ENCODE measurements around the gene WDR91.

The WDR91 gene

GRCh38 chr7:135211179-135211945, at the start of gene WDR91:
Gene WDR91, minus strand, starts transcription at chr7:135211526. Its CDS starts 24 bp downstream, at chr7:135211502.
- peak; percentile 99 for DNase-seq (ENCODE audit: low spot score)
- no peak for FAIRE-seq

DNA sequence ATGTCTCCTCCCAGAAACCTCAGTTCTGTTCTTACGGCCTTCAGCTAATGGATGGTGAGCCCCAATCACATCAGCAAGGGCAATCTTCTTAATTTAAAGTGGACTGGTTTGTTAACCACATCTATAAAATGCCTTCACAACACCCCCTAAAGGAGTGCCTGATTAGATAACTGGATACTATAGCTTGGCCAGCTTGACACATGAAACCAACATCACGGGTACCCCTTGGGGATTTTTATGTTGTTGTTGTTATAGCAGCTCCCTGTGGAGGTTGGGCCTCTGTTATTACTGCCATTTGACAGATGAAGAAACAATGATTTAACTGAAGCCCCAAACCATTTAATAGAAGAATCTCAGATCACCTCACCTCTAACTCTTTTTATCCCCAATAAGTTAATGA, 49.1 kb upstream of the WDR91 start:
- DNase-seq (ENCODE audit: low spot score) (no peak), FAIRE-seq (no peak)

- FAIRE-seq (no peak), DNase-seq (ENCODE audit: low spot score) (no peak)
These were observed 48.4 kb upstream of the WDR91 start for GRCh38 chr7:135259702-135260101.

DNA sequence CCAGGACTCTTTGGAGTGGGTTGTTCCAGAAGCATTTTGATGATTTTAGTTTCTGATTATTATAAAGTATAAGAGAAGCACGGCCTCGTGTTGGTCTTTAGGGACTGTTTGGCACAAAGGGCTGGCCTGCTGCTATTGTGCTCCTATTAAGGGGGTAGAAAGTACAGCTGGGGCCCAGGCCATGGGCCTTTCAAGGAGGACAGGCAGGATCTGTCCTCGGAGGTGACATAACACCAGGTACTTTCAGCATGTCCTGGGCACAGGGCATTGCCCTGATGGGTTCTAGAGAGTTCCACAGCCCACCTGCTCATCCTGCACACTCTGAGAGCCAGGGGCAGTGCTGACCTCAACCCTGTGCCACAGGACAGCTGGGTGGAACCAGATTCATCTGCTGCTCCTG, 47.3 kb upstream of the WDR91 start:
- DNase-seq (ENCODE audit: low spot score): no peak
- no peak for FAIRE-seq

- FAIRE-seq: no peak
- no peak for DNase-seq (ENCODE audit: low spot score)
These were observed 46.5 kb upstream of the WDR91 start for GRCh38 chr7:135257790-135258189.

DNA sequence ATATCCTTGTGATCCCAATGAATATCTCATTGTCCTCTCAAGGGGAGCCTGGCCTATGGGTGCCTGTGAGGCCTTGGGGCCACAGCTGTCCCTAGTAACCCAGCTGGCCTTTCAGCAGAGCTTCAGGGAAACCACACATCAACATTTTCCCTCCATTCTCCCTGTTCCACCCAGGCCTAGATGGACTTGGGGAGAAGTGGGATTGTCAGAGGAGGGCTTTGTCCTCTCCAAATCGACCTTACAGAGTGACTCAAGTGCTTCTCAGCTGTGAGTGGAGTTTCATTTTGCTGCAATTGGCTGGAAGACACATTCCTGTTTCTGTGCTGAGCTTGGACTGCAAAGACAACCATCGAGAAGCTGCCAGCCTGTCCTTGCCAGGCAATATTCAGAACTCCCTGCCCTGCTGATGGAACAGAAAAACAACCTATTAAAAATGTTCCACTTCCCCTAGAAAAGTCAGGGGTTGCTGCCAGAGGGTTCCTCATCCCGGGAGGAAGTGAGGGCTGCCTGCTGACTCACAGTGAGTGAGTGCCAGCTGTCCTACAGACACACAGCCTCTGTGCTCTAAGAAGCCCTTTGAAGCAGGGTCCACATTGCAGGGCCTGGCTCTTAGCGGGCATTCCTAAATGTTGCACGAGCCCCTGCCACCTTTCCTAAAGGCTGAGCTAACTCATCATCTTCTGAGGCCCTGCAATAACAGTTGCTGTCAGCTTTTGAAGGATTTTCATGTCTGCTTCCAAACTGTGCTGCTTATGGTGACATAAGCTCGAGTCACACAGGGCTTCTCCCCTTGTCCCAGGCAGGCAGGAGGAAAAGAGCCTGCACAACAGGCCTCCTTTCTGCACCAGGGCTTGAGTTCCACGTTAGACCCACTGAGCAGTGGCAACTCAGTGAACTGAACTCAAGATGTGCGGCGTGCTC, 42.8 kb upstream of the WDR91 start:
- no peak for FAIRE-seq
- peak; percentile 66 for DNase-seq (ENCODE audit: low spot score)

- DNase-seq (ENCODE audit: low spot score): no peak
- FAIRE-seq: no peak
These were observed 40.4 kb upstream of the WDR91 start for GRCh38 chr7:135251496-135252391.

- no peak for DNase-seq (ENCODE audit: low spot score)
- no peak for FAIRE-seq
These were observed 37.2 kb upstream of the WDR91 start for GRCh38 chr7:135248546-135248945.

DNA sequence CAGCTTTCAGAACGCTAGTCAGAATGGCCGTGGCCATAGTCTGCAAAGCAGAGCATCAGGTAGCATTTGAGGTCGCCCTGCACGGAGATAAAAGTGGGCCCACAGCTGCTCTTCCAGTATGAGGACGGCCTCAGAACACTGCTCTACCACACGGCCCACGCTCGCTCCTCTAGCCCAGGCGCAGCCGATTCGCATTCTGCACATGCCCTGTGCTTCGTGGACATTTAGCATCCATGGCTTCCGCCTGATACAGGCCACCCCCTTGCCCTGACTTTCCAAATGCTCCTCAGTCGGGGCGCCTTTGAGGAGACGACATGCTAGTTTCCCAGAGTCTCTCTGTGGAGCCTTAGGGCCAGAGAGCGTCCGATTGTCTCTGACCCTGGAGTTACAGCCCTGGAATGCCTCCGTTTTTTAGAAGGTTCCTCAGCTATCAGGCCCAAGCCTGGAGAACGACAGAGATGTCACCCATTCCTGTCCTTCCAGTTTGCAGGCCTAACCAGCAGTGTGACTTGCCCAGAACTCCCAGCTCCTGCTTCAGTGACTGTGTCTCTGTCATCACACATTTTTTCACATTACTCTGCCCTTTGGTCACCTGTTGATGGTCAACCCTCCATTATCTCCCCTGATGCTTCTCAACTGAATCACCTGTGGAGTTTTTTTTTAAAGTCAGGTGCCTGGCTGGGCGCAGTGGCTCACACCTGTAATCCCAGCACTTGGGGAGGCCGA, 36.6 kb upstream of the WDR91 start:
- FAIRE-seq (no peak), DNase-seq (ENCODE audit: low spot score) (no peak)

DNA sequence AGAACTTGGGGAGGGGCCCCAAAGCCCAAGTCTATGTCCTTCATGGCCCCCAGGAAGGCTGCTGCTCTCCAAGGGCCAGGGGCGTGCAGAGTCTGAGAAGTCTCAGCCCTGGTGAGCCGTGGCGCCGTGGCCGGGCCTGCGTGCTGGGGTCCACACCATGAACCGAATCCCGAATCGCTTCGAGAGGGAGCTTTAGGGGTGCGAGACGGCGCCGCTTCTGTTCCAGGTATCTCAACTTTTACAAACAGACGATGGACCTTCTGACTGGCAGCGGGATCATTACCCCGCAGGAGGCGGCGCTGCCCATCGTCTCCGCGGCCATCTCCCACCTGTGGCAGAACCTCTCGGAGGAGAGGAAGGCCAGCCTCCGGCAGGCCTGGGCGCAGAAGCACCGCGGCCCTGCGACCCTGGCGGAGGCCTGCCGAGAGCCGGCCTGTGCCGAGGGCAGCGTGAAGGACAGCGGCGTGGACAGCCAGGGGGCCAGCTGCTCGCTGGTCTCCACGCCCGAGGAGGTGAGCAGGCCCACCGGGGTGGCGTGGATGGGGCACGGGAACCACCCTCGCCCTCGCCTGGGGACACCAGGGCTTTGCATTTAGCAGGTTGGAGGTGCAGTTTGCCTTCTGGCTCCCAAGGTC, 35.0 kb upstream of the WDR91 start:
- FAIRE-seq (no peak), DNase-seq (ENCODE audit: low spot score) (no peak)

- DNase-seq (ENCODE audit: low spot score) (no peak), FAIRE-seq (no peak)
These were observed 34.2 kb upstream of the WDR91 start for GRCh38 chr7:135245226-135246190.

DNA sequence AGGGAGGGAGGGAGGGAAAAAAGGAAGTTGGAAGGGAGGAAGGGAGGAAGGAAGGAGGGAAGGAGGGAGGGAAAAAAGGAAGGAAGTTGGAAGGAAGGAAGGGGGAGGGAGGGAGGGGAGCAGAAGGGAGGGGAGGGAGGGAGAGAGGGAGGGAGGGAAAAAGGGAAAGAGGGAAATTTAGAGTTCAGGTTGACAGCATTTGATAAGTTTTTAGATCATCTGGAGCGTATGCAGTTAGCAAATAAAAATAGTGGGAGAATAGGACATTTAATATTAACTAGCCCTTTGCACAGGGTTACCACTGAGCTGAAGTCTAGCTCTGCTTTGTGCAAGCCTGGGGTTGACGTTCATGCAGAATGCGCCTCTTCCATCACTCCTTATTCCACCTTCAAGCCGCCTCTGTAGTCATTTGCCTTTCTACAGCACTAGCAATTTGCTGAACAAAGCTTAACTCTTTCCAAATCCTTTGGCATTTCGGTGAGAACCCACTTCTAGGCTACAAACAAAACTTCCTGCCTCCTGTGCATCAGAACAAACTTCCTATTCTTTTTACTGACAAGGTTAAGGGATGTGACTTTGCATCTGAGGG, 30.9 kb upstream of the WDR91 start:
- no peak for DNase-seq (ENCODE audit: low spot score)
- no peak for FAIRE-seq

DNA sequence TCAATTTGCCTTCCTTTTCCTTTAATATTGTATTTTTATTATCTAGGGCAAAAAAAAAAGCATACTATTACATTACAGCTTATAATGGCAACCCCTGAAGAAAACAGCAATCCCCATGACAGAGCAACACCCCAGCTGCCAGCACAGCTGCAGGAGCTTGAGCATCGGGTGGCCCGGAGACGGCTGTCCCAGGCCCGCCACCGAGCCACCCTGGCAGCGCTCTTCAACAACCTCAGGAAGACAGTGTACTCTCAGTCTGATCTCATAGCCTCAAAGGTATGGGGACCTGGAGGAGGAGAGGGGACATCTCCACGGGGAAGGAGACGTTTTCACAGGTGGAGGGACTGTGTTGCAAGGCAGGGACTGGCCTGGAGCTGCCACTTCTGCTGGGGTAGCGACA, 29.1 kb upstream of the WDR91 start:
- FAIRE-seq: no peak
- DNase-seq (ENCODE audit: low spot score): no peak

GRCh38 chr7:135239263-135239662, 27.9 kb upstream of the WDR91 start:
- FAIRE-seq (no peak), DNase-seq (ENCODE audit: low spot score) (no peak)

- no peak for FAIRE-seq
- no peak for DNase-seq (ENCODE audit: low spot score)
These were observed 26.9 kb upstream of the WDR91 start for GRCh38 chr7:135238112-135238744.

DNA sequence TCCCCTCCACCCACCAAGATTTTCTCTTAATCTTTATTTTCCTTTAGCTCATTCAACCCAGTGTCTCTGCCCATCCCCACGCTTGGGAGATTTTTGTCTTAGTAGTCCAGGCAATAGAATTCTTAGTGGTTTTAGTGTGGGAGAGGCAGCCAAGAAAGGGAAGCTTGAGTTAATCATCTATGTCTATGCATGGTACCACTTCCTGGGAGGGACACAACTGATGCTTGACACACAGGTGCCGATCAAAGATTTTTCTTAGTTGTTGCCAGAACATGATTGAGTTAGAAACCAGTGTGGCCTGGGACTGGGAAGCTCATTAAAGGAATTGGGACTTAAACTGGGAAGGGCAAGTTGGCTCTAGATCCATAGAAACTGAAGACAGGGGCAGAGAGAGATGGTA, 25.4 kb upstream of the WDR91 start:
- FAIRE-seq (no peak), DNase-seq (ENCODE audit: low spot score) (no peak)

DNA sequence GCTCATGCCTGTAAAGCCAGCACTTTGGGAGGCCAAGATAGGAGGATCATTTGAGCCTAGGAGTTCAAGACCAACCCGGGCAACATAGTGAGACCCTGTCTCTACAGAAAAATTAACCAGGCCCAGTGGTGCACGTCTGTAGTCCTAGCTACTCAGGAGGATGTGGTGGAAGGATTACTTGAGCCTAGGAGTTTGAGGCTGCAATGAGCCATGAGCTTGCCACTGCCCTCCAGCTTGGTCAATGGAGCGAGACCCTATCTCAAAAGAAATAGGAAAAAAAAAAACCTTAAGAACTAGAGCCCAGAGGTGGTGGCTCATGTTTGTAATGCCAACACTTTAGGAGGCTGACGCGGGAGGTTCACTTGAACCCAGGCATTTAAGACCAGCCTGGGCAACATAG, 24.5 kb upstream of the WDR91 start:
- FAIRE-seq (no peak), DNase-seq (ENCODE audit: low spot score) (no peak)

- no peak for FAIRE-seq
- DNase-seq (ENCODE audit: low spot score): no peak
These were observed 23.4 kb upstream of the WDR91 start for GRCh38 chr7:135234727-135235126.
